H1 (cell line): Measurements from ENCODE around the gene FBN2. TPM values are rescaled to one million over a fixed set of nuclear protein-coding genes. Genes with fewer than 3 reads are reported as not detected.

Experiments
- CTCF ChIA-PET: fragments of 300-600 bp; sonication (Branson Sonifier 250); formaldehyde crosslinking; loops from one replicate; lab custom pipeline; 2021; ENCODE audit not compliant: partially characterized antibody; lab: Charles Lee
- POLR2A ChIA-PET: fragments of 300-600 bp; sonication (Branson Sonifier 250); formaldehyde crosslinking; loops from one replicate; lab custom pipeline; 2021; ENCODE audit warnings: inconsistent platforms; ENCODE audit not compliant: partially characterized antibody; lab: Charles Lee
- DNase-seq, 2 experiments: peaks; one replicate each; pipeline versions ENCODE4 v3.0.0 to v3.0.0-alpha.2; 2010 to 2022; ENCODE audit warnings: low spot score in 2 of 2, low read depth in 1 of 2, mixed read lengths in 1 of 2
- FAIRE-seq: peaks from 2 replicates; lab custom pipeline; 2011; peaks lifted over from hg19 to GRCh38; lab: Jason Lieb, UNC
- H2AFZ ChIP-seq: 2 replicates; pipeline ENCODE4 v1.8.1; 2012; ENCODE audit warnings: low read length, inconsistent platforms
- H2AK5ac ChIP-seq: 2 replicates; pipeline ENCODE4 v1.6.1; 2013; ENCODE audit warnings: low read depth, low read length
- H2BK120ac ChIP-seq: replicated peaks from 2 replicates; pipeline ENCODE3; 2013; ENCODE audit warnings: low read depth, low read length, inconsistent platforms
- H2BK12ac ChIP-seq: 2 replicates; pipeline ENCODE4 v1.6.1; 2013; ENCODE audit warnings: low read depth, low read length
- H2BK15ac ChIP-seq: 2 replicates; pipeline ENCODE4 v1.6.1; 2013; ENCODE audit warnings: low read length
- H2BK20ac ChIP-seq: 2 replicates; pipeline ENCODE4 v1.6.1; 2013; ENCODE audit warnings: low read length
- H2BK5ac ChIP-seq: 2 replicates; pipeline ENCODE4 v1.6.1; 2013; ENCODE audit warnings: low read depth, low read length
- H3K14ac ChIP-seq: 2 replicates; pipeline ENCODE4 v1.6.1; 2013; ENCODE audit warnings: inconsistent platforms; ENCODE audit not compliant: insufficient read length
- H3K18ac ChIP-seq: 2 replicates; pipeline ENCODE4 v1.6.1; 2013; ENCODE audit warnings: low read length; ENCODE audit errors: extremely low read depth
- H3K23ac ChIP-seq: 2 replicates; pipeline ENCODE4 v1.6.1; 2013; ENCODE audit warnings: inconsistent platforms; ENCODE audit not compliant: insufficient read length
- H3K23me2 ChIP-seq: 2 replicates; pipeline ENCODE4 v1.6.1; 2013; ENCODE audit warnings: low read depth, low read length
- H3K27ac ChIP-seq: 2 replicates; pipeline ENCODE4 v1.6.1; 2011; ENCODE audit warnings: low read depth, low read length, inconsistent platforms
- H3K27me3 ChIP-seq, 4 experiments: replicated peaks in 1 of 4; 1 replicate in 1 of 4; 2 replicates in 3 of 4; pipeline versions ENCODE4 v1.6.1 to v1.8.1; 2011 to 2013; ENCODE audit warnings: low read length in 3 of 4, mild to moderate bottlenecking in 3 of 4, inconsistent platforms in 2 of 4, mixed read lengths in 2 of 4, moderate library complexity in 1 of 4; ENCODE audit not compliant: control insufficient read depth in 3 of 4, insufficient read depth in 3 of 4; ENCODE audit errors: extremely low read depth in 1 of 4
- H3K36me3 ChIP-seq, 4 experiments: 2 replicates each; pipeline versions ENCODE4 v1.6.1 to v1.8.1; 2011 to 2013; ENCODE audit warnings: mild to moderate bottlenecking in 4 of 4, low read length in 3 of 4, moderate library complexity in 2 of 4, control low read depth in 1 of 4, inconsistent platforms in 1 of 4; ENCODE audit not compliant: insufficient read depth in 4 of 4, control insufficient read depth in 2 of 4
- H3K4ac ChIP-seq: replicated peaks from 2 replicates; pipeline ENCODE3; 2013; ENCODE audit warnings: low read length, low read depth, mixed read lengths, inconsistent platforms; ENCODE audit not compliant: insufficient read length
- H3K4me1 ChIP-seq, 4 experiments: replicated peaks in 1 of 4; 1 replicate in 1 of 4; 2 replicates in 3 of 4; pipeline versions ENCODE4 v1.6.1 to v1.8.1; 2011 to 2013; ENCODE audit warnings: low read length in 3 of 4, inconsistent platforms in 2 of 4, mixed read lengths in 1 of 4; ENCODE audit not compliant: insufficient read depth in 4 of 4, control insufficient read depth in 3 of 4
- H3K4me2 ChIP-seq, 2 experiments: 2 replicates each; pipeline versions ENCODE4 v1.6.1 to v1.8.1; 2011 to 2013; ENCODE audit warnings: low read depth in 2 of 2, low read length in 2 of 2, control low read depth in 1 of 2, inconsistent platforms in 1 of 2, mild to moderate bottlenecking in 1 of 2; ENCODE audit not compliant: insufficient read depth in 1 of 2
- H3K4me3 ChIP-seq, 4 experiments: fragments of 200-600, 300-600 bp in 1 of 4; sonication (generic), shearing (Covaris generic), sonication (Bioruptor Twin) in 1 of 4; 2 replicates each; pipeline versions ENCODE4 v1.5.1 to v1.8.1; 2011 to 2016; ENCODE audit warnings: low read length in 4 of 4, low read depth in 3 of 4, control low read depth in 2 of 4, inconsistent platforms in 2 of 4, mild to moderate bottlenecking in 2 of 4, mixed read lengths in 1 of 4, moderate library complexity in 1 of 4; ENCODE audit not compliant: insufficient read depth in 2 of 4; ENCODE audit errors: extremely low read depth in 1 of 4
- H3K56ac ChIP-seq: replicated peaks from 2 replicates; pipeline ENCODE3; 2013; ENCODE audit warnings: low read depth, mild to moderate bottlenecking, mixed read lengths, low read length, inconsistent platforms; ENCODE audit not compliant: insufficient read length
- H3K79me1 ChIP-seq: 2 replicates; pipeline ENCODE4 v1.6.1; 2013; ENCODE audit warnings: low read depth, low read length, control low read depth
- H3K79me2 ChIP-seq, 2 experiments: 2 replicates each; pipeline versions ENCODE4 v1.6.1 to v1.8.1; 2012 to 2013; ENCODE audit warnings: low read length in 2 of 2, mild to moderate bottlenecking in 2 of 2, inconsistent platforms in 1 of 2; ENCODE audit not compliant: insufficient read depth in 2 of 2, control insufficient read depth in 1 of 2
- H3K9ac ChIP-seq, 4 experiments: replicated peaks in 1 of 4; 1 replicate in 1 of 4; 2 replicates in 3 of 4; pipeline versions ENCODE4 v1.6.1 to v1.8.1; 2011 to 2013; ENCODE audit warnings: low read depth in 3 of 4, low read length in 3 of 4, control low read depth in 2 of 4, mild to moderate bottlenecking in 2 of 4, moderate library complexity in 2 of 4, inconsistent platforms in 1 of 4; ENCODE audit errors: extremely low read depth in 1 of 4
- H3K9me3 ChIP-seq, 2 experiments: 2 replicates each; pipeline versions ENCODE4 v1.6.1 to v1.8.1; 2012 to 2013; ENCODE audit warnings: mild to moderate bottlenecking in 2 of 2, moderate library complexity in 2 of 2, control low read depth in 1 of 2, inconsistent platforms in 1 of 2, low read depth in 1 of 2, low read length in 1 of 2, mixed read lengths in 1 of 2; ENCODE audit not compliant: insufficient read depth in 2 of 2
- H4K20me1 ChIP-seq, 2 experiments: replicated peaks in 1 of 2; 2 replicates each; pipeline versions ENCODE3 to v1.8.1; 2011 to 2013; ENCODE audit warnings: inconsistent platforms in 2 of 2, low read length in 2 of 2, mild to moderate bottlenecking in 1 of 2; ENCODE audit not compliant: insufficient read depth in 2 of 2, control insufficient read depth in 1 of 2
- H4K5ac ChIP-seq: 2 replicates; pipeline ENCODE4 v1.6.1; 2013; ENCODE audit warnings: low read length, low read depth, mixed read lengths, inconsistent platforms; ENCODE audit not compliant: insufficient read length
- H4K8ac ChIP-seq: 2 replicates; pipeline ENCODE4 v1.8.0; 2013; ENCODE audit warnings: mild to moderate bottlenecking, moderate library complexity, low read length, inconsistent platforms; ENCODE audit not compliant: insufficient read depth; ENCODE audit errors: extremely low read depth
- H4K91ac ChIP-seq: replicated peaks from 2 replicates; pipeline ENCODE3; 2013; ENCODE audit warnings: low read length, mixed read lengths, inconsistent platforms; ENCODE audit not compliant: insufficient read length
- KDM1A ChIP-seq: fragments of 200-600, 300-600 bp; sonication (generic); IDR thresholded peaks from 2 replicates; pipeline ENCODE4 v1.7.1; 2016; ENCODE audit warnings: mild to moderate bottlenecking, low read length, borderline replicate concordance
- WGBS, 2 experiments: shearing (Covaris generic) in 1 of 2; methylation state at CpG; one replicate each; pipeline versions ENCODE4 v1.1.6 to v1.1.7; 2013 to 2015; ENCODE audit warnings: low lambda C conversion rate in 2 of 2, mixed read lengths in 2 of 2, inconsistent platforms in 1 of 2, low coverage in 1 of 2, missing lambda C conversion rate in 1 of 2; ENCODE audit not compliant: insufficient replicate concordance in 2 of 2, insufficient coverage in 1 of 2, insufficient read length in 1 of 2; ENCODE audit errors: extremely low coverage in 1 of 2, missing lambda C conversion rate in 1 of 2; 5-methylcytosine and 5-hydroxymethylcytosine counted together
- polyA plus RNA-seq, 7 experiments: library from polyadenylated mRNA; depleted of rRNA in 3 of 7; stranded (reverse) in 5 of 7; unstranded in 2 of 7; fragments of >200 nt in 5 of 7; fragments of 200-250 nt in 2 of 7; gene quantifications; 1 replicate in 5 of 7; 2 replicates in 1 of 7; 4 replicates in 1 of 7; pipeline versions ENCODE4 v1.2.1 to v1.2.3, GENCODE V29; 2011 to 2013; ENCODE audit warnings: missing spikeins in 2 of 7, mixed read lengths in 2 of 7
- total RNA-seq: library from RNA; stranded (reverse); fragmentation: NEBNext Ultra II Directional; extraction: Animal tissue kit (Norgen Biotek cat#: 25700); gene quantifications from 2 replicates; pipeline ENCODE4 v1.2.1, GENCODE V29; 2021

Gene FBN2
- total and polyA plus RNA-seq, 2 of the 8 experiments (the other 6 are each of a cell fraction or from before 2014, with no cell fraction given) = 14.1 to 16.3 TPM

- Histone ChIP-seq H2BK5ac (no peak overlapping the region), H3K23me2 (no peaks in the 10 kb centered on the region), H3K9me3 (no peaks in the 10 kb centered on the region), H3K4me2 (no peak overlapping the region), H4K8ac (no peak overlapping the region), H3K14ac (no peak overlapping the region), H2AFZ (no peak overlapping the region), H3K4me1 (no peaks in the 10 kb centered on the region), H3K27ac (no peak overlapping the region), H2AK5ac (no peak overlapping the region), H4K5ac (no peak overlapping the region), H2BK120ac (no peak overlapping the region), H3K23ac (no peak overlapping the region), H4K91ac (no peak overlapping the region), H3K4me3 (no peak overlapping the region), H3K27me3 (no peaks in the 10 kb centered on the region), H3K36me3 (no peaks in the 10 kb centered on the region), H2BK15ac (no peak overlapping the region), H3K56ac (no peak overlapping the region), H3K79me1 (no peaks in the 10 kb centered on the region), H3K79me2 (no peaks in the 10 kb centered on the region), H4K20me1 (no peaks in the 10 kb centered on the region), H3K18ac (no peak overlapping the region), H3K4ac (no peak overlapping the region), H2BK20ac (no peak overlapping the region), H3K9ac (no peak overlapping the region), H2BK12ac (no peak overlapping the region)
- 94% methylated on average over 2 of the region's 2 CpGs; no CpG with 5 or more reads in 1 of the 2 experiments for WGBS, 2 experiments
- TF ChIP-seq KDM1A = no peak
- DNase-seq (no peak), FAIRE-seq (no peak)
- ChIA-PET CTCF (no interaction called here), POLR2A (no interaction called here)
Measured at GRCh38 chr5:128472036-128472435, 66.0 kb downstream of the FBN2 start.
